K562 (cell line): ENCODE measurements around the gene ITGA2B. TPM values are rescaled to one million over a fixed set of nuclear protein-coding genes. Genes with fewer than 3 reads are reported as not detected.

ENCODE experiments used
- CEBPG ChIP-seq, 3 experiments: fragments of 200-800 bp in 1 of 3; sonication (Bioruptor generic) in 1 of 3; sonication (generic) in 1 of 3; formaldehyde crosslinking in 1 of 3; IDR thresholded peaks in 2 of 3; conservative IDR thresholded peaks in 1 of 3; 2 replicates each; pipeline versions ENCODE4 v1.6.1 to v1.8.0; 2016 to 2022; ENCODE audit warnings: missing compliant biosample characterization in 2 of 3, missing genetic modification characterization in 2 of 3, mild to moderate bottlenecking in 1 of 3, missing genetic modification reagents in 1 of 3
- HNRNPL ChIP-seq: fragments of 200-400 bp; formaldehyde crosslinking; IDR thresholded peaks from 2 replicates; pipeline ENCODE4 v1.6.1; 2017; ENCODE audit warnings: low read depth, mild to moderate bottlenecking, low read length
- PYGO2 ChIP-seq: fragments of 450-650 bp; IDR thresholded peaks from 2 replicates; pipeline ENCODE4 v1.6.1; 2016; ENCODE audit warnings: mild to moderate bottlenecking, missing genetic modification characterization, moderate library complexity, missing compliant biosample characterization
- ZNF354B ChIP-seq: fragments of 250-450 bp; sonication (Bioruptor Pico); IDR thresholded peaks from 2 replicates; pipeline ENCODE4 v1.4.0; 2020
- polyA plus RNA-seq, 8 experiments: library from polyadenylated mRNA; depleted of rRNA in 4 of 8; stranded (reverse) in 5 of 8; unstranded in 3 of 8; fragments of >200 nt; fragmentation: Nextera tagmentation in 2 of 8; fragmentation: Illumina TruSeq in 1 of 8; extraction: Ambion mirVana in 2 of 8; extraction: Trizol in 1 of 8; gene quantifications; 2 replicates each; pipeline versions ENCODE4 v1.2.1 to v1.2.3, GENCODE V29; 2011 to 2014; ENCODE audit warnings: inconsistent platforms in 1 of 8, missing spikeins in 1 of 8
- total RNA-seq, 7 experiments: library from RNA; depleted of rRNA in 6 of 7; stranded (reverse); fragments of >200 nt in 6 of 7; fragmentation: Illumina TruSeq in 2 of 7; extraction: Trizol in 2 of 7; gene quantifications; 2 replicates each; pipeline versions ENCODE4 v1.2.1 to v1.2.3, GENCODE V29; 2011 to 2021; ENCODE audit warnings: low replicate concordance in 1 of 7
- TF ChIP-seq, protein P1 (sequence below): fragments of 200-600 bp; sonication (generic); IDR thresholded peaks from one replicate; pipeline ENCODE4 v1.6.1; 2012; ENCODE audit warnings: mild to moderate bottlenecking, low read depth, low read length, inconsistent platforms
- TF ChIP-seq, protein P2 (sequence below), 2 experiments: IDR thresholded peaks in 1 of 2; conservative IDR thresholded peaks in 1 of 2; 2 replicates each; pipeline ENCODE4 v1.6.1; 2016; ENCODE audit warnings: low read depth in 2 of 2, mild to moderate bottlenecking in 1 of 2, missing compliant biosample characterization in 1 of 2, missing genetic modification characterization in 1 of 2, moderate library complexity in 1 of 2
- TF ChIP-seq, protein P3 (sequence below): sonication (generic); formaldehyde crosslinking; IDR thresholded peaks from 2 replicates; pipeline ENCODE4 v1.8.0; 2022; ENCODE audit warnings: mild to moderate bottlenecking, low read depth, missing genetic modification reagents
- TF ChIP-seq, protein P4 (sequence below): IDR thresholded peaks from 2 replicates; pipeline ENCODE4 v1.6.1; 2016; ENCODE audit warnings: missing genetic modification characterization, missing compliant biosample characterization

The ITGA2B gene
- total and polyA plus RNA-seq, 9 of the 15 experiments (the other 6 are each of a cell fraction or from before 2014, with no cell fraction given) = 1.1 to 26.4 (median 5.6) TPM

DNA sequence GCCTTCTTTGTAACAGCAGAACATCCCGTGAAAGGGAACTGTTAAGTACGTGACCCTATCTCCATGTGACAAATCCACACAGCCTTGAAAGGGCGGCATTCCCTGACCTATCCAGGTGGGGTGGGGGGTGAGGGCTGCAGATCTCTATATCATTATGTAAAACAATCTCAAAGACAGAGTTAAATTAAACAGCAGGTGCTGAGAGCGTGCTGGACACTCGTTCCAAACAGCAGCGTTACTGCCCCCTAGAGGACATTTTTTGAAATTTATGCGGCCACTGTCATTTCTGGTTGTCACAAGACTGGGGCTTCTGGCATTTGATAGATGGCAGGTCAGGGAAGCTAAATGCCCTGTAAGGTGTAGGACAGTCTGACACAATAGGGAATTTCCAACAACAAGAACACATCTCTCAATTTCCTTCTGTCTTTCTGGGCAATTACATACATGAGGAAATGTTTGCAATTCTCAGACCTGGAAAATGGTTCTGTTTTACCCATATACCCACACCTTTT lies 58.1 kb downstream of the ITGA2B start (continued):
- TF ChIP-seq, protein P1, sequence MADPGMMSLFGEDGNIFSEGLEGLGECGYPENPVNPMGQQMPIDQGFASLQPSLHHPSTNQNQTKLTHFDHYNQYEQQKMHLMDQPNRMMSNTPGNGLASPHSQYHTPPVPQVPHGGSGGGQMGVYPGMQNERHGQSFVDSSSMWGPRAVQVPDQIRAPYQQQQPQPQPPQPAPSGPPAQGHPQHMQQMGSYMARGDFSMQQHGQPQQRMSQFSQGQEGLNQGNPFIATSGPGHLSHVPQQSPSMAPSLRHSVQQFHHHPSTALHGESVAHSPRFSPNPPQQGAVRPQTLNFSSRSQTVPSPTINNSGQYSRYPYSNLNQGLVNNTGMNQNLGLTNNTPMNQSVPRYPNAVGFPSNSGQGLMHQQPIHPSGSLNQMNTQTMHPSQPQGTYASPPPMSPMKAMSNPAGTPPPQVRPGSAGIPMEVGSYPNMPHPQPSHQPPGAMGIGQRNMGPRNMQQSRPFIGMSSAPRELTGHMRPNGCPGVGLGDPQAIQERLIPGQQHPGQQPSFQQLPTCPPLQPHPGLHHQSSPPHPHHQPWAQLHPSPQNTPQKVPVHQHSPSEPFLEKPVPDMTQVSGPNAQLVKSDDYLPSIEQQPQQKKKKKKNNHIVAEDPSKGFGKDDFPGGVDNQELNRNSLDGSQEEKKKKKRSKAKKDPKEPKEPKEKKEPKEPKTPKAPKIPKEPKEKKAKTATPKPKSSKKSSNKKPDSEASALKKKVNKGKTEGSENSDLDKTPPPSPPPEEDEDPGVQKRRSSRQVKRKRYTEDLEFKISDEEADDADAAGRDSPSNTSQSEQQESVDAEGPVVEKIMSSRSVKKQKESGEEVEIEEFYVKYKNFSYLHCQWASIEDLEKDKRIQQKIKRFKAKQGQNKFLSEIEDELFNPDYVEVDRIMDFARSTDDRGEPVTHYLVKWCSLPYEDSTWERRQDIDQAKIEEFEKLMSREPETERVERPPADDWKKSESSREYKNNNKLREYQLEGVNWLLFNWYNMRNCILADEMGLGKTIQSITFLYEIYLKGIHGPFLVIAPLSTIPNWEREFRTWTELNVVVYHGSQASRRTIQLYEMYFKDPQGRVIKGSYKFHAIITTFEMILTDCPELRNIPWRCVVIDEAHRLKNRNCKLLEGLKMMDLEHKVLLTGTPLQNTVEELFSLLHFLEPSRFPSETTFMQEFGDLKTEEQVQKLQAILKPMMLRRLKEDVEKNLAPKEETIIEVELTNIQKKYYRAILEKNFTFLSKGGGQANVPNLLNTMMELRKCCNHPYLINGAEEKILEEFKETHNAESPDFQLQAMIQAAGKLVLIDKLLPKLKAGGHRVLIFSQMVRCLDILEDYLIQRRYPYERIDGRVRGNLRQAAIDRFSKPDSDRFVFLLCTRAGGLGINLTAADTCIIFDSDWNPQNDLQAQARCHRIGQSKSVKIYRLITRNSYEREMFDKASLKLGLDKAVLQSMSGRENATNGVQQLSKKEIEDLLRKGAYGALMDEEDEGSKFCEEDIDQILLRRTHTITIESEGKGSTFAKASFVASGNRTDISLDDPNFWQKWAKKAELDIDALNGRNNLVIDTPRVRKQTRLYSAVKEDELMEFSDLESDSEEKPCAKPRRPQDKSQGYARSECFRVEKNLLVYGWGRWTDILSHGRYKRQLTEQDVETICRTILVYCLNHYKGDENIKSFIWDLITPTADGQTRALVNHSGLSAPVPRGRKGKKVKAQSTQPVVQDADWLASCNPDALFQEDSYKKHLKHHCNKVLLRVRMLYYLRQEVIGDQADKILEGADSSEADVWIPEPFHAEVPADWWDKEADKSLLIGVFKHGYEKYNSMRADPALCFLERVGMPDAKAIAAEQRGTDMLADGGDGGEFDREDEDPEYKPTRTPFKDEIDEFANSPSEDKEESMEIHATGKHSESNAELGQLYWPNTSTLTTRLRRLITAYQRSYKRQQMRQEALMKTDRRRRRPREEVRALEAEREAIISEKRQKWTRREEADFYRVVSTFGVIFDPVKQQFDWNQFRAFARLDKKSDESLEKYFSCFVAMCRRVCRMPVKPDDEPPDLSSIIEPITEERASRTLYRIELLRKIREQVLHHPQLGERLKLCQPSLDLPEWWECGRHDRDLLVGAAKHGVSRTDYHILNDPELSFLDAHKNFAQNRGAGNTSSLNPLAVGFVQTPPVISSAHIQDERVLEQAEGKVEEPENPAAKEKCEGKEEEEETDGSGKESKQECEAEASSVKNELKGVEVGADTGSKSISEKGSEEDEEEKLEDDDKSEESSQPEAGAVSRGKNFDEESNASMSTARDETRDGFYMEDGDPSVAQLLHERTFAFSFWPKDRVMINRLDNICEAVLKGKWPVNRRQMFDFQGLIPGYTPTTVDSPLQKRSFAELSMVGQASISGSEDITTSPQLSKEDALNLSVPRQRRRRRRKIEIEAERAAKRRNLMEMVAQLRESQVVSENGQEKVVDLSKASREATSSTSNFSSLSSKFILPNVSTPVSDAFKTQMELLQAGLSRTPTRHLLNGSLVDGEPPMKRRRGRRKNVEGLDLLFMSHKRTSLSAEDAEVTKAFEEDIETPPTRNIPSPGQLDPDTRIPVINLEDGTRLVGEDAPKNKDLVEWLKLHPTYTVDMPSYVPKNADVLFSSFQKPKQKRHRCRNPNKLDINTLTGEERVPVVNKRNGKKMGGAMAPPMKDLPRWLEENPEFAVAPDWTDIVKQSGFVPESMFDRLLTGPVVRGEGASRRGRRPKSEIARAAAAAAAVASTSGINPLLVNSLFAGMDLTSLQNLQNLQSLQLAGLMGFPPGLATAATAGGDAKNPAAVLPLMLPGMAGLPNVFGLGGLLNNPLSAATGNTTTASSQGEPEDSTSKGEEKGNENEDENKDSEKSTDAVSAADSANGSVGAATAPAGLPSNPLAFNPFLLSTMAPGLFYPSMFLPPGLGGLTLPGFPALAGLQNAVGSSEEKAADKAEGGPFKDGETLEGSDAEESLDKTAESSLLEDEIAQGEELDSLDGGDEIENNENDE = no peak
- TF ChIP-seq PYGO2 (no peak), ZNF354B (CRISPR knock-in tag) (no peak), CEBPG (CRISPR knock-in tag; IDR thresholded peaks at IDR 0.05) (no peak), CEBPG (tag; conservative IDR thresholded peaks at IDR 0.05 in 1 of 2, IDR thresholded peaks at IDR 0.05 in 1 of 2) (no peak), HNRNPL (no peak)
- TF ChIP-seq, protein P2, sequence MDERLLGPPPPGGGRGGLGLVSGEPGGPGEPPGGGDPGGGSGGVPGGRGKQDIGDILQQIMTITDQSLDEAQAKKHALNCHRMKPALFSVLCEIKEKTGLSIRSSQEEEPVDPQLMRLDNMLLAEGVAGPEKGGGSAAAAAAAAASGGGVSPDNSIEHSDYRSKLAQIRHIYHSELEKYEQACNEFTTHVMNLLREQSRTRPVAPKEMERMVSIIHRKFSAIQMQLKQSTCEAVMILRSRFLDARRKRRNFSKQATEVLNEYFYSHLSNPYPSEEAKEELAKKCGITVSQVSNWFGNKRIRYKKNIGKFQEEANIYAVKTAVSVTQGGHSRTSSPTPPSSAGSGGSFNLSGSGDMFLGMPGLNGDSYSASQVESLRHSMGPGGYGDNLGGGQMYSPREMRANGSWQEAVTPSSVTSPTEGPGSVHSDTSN (CRISPR knock-in tag; IDR thresholded peaks at IDR 0.05; ENCODE audit: low read depth) = no peak
- TF ChIP-seq, protein P2 (tag; conservative IDR thresholded peaks at IDR 0.05; ENCODE audit: low read depth) = peak; percentile 92
- TF ChIP-seq, protein P3, sequence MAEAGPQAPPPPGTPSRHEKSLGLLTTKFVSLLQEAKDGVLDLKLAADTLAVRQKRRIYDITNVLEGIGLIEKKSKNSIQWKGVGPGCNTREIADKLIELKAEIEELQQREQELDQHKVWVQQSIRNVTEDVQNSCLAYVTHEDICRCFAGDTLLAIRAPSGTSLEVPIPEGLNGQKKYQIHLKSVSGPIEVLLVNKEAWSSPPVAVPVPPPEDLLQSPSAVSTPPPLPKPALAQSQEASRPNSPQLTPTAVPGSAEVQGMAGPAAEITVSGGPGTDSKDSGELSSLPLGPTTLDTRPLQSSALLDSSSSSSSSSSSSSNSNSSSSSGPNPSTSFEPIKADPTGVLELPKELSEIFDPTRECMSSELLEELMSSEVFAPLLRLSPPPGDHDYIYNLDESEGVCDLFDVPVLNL (CRISPR knock-in tag) = no peak
- TF ChIP-seq, protein P4, sequence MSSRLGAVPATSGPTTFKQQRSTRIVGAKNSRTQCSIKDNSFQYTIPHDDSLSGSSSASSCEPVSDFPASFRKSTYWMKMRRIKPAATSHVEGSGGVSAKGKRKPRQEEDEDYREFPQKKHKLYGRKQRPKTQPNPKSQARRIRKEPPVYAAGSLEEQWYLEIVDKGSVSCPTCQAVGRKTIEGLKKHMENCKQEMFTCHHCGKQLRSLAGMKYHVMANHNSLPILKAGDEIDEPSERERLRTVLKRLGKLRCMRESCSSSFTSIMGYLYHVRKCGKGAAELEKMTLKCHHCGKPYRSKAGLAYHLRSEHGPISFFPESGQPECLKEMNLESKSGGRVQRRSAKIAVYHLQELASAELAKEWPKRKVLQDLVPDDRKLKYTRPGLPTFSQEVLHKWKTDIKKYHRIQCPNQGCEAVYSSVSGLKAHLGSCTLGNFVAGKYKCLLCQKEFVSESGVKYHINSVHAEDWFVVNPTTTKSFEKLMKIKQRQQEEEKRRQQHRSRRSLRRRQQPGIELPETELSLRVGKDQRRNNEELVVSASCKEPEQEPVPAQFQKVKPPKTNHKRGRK = no peak
